Testis (tissue), 2 donors: ENCODE measurements around the gene PSTK.

Experiments used
- POLR2A ChIP-seq: fragments of 450-650 bp; IDR thresholded peaks from one replicate; pipeline ENCODE4 v1.6.1; 2017; ENCODE audit warnings: antibody characterized with exemption, mild to moderate bottlenecking, moderate library complexity
- TF ChIP-seq, protein P1 (sequence below), 3 experiments: fragments of 450-650 bp in 2 of 3; fragments of 200-600 bp in 1 of 3; sonication (generic) in 1 of 3; IDR thresholded peaks; one replicate each; pipeline ENCODE4 v1.5.1; 2016 to 2019; ENCODE audit warnings: antibody characterized with exemption in 3 of 3, mild to moderate bottlenecking in 2 of 3, moderate library complexity in 1 of 3

DNA sequence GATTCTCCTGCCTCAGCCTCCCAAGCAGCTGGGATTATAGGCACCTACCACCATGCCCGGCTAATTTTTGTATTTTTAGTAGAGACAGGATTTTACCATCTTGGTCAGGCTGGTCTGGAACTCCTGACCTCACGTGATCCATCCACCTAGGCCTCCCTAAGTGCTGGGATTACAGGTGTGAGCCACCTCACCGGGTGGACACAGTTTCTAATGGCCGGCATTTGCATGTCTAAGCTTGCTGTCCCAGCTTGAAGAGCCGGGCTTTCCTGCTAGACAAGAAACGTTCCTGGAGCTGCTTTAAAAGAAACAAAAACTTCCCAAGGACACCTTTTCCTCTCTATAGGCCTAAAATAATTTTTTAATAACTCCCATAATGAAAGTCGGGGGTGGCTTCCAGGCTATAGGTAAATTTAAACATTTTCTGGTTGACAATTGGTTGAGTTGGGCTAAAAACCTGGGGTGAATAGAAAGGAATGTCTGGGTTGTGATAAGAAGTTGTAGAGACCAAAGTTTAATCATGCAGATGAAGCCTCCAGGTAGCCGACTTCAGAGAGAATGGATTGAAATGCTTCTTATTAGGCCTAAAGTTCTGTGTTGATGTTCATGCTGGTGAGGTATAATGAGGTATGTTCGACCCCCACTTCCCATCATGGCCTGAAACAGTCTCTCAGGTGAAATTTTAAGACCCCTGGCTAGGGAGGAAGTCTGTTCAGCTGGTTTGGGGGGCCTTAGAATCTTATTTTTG is 37.4 kb downstream of the PSTK start:
- TF ChIP-seq, protein P1, sequence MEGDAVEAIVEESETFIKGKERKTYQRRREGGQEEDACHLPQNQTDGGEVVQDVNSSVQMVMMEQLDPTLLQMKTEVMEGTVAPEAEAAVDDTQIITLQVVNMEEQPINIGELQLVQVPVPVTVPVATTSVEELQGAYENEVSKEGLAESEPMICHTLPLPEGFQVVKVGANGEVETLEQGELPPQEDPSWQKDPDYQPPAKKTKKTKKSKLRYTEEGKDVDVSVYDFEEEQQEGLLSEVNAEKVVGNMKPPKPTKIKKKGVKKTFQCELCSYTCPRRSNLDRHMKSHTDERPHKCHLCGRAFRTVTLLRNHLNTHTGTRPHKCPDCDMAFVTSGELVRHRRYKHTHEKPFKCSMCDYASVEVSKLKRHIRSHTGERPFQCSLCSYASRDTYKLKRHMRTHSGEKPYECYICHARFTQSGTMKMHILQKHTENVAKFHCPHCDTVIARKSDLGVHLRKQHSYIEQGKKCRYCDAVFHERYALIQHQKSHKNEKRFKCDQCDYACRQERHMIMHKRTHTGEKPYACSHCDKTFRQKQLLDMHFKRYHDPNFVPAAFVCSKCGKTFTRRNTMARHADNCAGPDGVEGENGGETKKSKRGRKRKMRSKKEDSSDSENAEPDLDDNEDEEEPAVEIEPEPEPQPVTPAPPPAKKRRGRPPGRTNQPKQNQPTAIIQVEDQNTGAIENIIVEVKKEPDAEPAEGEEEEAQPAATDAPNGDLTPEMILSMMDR (IDR thresholded peaks at IDR 0.05): no peak
- TF ChIP-seq POLR2A: no peak
